ENCODE data around the gene TAS2R60.

DNA sequence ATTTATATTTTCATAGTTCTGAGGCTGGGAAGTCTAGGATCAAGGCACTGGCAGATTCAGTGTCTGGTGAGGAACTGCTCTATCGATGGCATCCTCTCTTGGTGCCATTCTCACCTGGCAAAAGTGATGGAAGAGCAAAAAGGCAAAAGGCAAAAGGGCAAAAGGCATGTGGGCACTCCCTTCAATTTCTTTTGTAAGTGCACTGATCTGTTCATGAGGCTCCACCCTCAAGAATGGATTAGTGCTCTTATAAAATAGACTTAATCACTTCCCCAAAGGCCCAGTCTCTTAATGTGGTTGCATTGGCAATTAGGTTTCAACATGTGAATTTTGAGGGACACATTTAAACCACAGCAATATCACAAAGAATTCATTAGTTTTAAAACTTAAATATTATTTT lies 16.1 kb downstream of the TAS2R60 start:
- TF ChIP-seq POLR2AphosphoS5 (IDR thresholded peaks at IDR 0.05) (no peak), POLR2A (IDR thresholded peaks at IDR 0.05) (no peak), EP300 (IDR thresholded peaks at IDR 0.05) (no peak)
- TF ChIP-seq, protein P1, sequence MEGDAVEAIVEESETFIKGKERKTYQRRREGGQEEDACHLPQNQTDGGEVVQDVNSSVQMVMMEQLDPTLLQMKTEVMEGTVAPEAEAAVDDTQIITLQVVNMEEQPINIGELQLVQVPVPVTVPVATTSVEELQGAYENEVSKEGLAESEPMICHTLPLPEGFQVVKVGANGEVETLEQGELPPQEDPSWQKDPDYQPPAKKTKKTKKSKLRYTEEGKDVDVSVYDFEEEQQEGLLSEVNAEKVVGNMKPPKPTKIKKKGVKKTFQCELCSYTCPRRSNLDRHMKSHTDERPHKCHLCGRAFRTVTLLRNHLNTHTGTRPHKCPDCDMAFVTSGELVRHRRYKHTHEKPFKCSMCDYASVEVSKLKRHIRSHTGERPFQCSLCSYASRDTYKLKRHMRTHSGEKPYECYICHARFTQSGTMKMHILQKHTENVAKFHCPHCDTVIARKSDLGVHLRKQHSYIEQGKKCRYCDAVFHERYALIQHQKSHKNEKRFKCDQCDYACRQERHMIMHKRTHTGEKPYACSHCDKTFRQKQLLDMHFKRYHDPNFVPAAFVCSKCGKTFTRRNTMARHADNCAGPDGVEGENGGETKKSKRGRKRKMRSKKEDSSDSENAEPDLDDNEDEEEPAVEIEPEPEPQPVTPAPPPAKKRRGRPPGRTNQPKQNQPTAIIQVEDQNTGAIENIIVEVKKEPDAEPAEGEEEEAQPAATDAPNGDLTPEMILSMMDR (IDR thresholded peaks at IDR 0.05) = no peak

All from gastroesophageal sphincter (tissue), 3 donors.